C1 segment of cervical spinal cord (tissue), 14 donors: ENCODE results near the gene ADSL.
A peak's percentile ranks its signal among the peaks of the same experiment; 100 is the strongest.
"Not testable (repeated sequence)": the region's sequence is repeated elsewhere in the genome, so short reads cannot be mapped to it uniquely, and the experiment has no call there.

Experiments used
- DNase-seq, 14 donors: peaks; one replicate each; lab custom pipeline; 2025; lab: John Stamatoyannopoulos, UW

Gene ADSL

DNA sequence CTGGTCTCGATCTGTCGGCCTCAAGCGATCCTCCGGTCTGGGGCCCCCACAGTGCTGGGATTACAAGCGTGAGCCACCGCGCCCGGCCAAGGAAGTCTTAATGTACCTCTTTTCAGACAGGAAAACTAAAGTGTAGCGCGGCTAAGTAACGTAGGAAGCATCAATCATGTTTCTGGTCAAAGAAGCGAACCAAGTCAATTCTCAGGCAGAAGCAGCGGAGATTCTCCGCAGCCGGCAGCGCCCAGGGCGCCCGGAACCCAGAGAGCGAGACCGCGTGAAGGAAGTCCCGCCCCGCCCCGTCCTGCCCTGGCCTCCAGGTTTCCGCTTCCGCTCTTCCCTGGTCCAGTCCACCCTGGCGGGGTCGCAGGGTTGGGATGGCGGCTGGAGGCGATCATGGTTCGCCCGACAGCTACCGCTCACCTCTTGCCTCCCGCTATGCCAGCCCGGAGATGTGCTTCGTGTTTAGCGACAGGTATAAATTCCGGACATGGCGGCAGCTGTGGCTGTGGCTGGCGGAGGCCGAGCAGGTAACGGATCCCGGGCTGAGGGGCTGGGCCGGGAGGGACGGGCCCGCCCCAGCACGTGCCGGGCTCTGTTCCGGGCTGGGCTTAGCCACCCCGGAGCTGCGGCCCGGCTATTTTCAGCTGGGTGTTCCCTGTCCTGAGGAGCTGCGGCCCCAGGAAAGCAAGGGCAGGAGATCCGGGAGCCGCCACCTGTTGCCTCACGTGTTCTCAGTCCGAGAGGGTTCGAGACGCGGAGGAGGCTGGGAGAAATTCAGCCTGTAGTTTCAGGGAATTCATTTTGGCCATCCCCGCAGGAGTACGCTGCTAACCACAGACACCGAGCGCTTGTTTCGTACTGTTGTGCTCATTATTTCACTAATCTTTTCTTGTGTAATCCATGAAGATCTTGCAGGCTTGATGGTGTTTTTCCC is at the start of gene ADSL:
TSS of gene ADSL (plus strand) at position 316 of the 934 bp plus-strand sequence. CDS start at position 375, 59 bp downstream.
- DNase-seq, result peak; percentile 23 to 89 (median 78)

DNA sequence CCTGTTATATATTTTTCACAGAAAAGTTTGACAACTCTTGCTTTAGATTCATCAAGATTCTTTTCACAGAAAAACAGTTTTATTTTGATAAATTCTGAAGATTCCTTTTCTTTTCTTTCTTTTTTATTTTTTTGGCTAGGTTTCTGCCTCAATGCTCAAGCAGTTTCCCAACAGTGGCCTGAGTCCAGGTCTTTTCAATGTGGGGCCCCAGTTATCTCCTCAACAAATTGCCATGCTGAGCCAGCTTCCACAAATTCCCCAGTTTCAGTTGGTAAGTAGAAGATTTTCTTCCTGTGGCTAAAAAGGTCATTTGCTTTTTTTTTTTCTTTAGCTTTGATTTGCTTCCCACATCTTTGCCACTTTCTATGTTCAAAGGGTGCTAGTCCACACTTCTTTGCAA is 46.0 kb upstream of the ADSL start:
- DNase-seq, result no peak

DNA sequence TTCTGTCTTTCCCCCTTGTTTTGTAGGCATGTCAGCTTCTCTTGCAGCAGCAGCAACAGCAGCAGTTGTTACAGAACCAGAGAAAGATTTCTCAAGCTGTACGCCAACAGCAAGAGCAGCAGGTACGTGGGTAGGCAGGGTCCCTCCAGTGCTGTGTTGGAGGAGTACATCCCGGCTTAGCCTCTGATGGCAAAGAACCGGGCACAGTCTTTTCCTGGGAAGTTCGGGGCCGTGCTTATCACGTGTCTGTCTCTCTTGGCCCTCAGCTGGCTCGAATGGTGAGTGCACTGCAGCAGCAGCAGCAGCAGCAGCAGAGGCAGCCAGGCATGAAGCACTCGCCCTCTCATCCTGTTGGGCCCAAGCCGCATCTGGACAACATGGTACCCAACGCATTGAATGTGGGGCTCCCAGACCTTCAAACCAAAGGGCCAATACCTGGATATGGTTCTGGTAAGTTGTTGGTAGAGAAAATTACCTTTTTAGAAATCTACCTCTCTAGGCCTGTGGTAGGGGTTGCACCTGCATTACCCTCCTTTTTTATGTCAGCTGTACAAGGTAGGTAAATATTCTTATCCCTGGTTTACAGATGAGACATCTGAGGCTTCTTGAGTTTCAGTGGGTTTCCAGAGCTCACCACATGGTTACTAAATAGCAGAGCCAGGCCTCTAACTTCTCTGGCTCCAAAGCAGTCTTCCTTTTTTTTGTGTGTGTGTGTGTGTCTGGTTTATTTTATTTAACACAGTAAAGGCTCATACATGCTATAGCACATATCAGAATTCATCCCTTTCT is 45.2 kb upstream of the ADSL start:
- no peak for DNase-seq

DNA sequence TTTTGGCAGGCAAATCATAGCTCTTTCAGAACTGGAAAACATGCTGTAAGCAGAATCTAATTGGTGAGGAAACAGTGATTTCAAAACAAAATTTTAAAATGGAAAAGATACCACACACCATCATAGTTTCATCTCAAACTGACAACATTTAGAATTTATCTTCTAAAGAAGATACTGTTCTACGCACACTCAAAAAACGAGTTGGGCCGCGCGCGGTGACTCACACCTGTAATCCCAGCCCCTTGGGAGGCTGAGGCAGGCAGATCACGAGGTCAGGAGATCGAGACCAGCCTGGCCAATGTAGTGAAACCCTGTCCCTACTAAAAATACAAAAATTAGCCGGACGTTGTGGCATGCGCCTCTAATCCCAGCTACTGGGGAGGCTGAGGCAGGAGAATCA is 44.2 kb upstream of the ADSL start:
- DNase-seq, result no peak

DNA sequence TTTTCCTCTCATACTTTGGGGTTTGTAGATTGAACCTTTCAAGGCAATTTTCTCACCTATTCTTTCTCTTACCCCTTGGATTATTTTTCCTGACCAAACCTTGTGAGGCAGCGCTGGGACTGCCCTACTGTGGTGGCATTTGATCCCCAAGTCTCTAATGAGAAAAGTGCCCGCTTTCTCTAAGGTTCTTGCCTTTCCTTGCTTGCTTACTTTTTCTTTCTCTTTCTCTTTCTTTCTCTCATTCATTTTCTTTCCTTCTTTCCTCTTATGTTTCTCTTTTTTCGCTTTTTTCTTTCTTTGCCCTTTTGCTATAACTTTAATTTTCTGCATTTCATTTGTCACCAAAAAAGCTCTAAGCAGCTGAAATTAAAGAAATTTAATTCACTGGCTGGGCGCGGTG is 40.7 kb upstream of the ADSL start:
- no peak for DNase-seq

DNA sequence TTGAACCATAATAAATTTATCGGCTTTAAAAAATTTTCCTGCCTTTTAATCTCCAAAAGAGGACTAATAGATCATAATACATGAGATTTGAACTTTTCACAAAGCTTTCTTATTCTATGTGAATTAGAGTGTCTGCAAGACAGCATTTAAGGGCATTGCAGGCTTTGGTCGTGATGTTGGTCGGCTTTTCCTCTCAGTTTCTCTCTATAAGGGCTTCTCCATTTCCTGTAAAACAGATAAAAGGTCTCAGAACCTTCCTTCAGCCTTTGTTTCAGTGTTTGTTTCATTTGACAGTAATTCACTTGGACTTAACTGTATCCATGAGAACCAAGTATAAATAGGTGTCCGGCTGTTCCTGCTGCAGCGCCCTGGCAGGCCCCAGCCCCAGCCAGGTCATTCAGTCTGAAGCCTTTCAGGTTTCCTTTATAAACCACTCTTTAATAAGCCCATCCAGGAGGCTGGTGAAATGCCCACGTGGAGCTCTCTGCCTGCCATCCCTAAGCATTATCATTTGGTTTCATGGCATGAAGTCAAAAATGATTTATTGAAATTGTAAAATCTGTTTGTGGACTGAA is 37.2 kb upstream of the ADSL start:
- DNase-seq, result no peak

DNA sequence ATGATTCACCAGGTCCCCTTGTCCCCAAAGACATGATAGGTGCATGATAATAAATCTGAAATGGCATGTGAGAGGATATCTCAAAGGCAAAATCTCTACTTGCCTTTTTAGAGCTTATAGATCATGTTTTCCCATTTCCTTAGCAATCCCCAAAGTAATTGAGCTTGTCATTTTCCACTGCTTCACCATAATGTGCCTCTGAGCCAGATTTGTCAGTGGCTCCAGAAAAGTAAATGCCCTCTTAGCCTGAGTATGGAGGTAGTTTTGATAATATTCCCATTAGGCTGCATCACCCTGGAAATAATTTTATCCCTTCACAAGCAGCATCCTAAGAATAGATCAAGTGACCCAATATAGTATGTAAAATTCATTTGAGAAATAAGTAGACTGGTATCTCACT is 36.7 kb upstream of the ADSL start:
- DNase-seq, result no peak

DNA sequence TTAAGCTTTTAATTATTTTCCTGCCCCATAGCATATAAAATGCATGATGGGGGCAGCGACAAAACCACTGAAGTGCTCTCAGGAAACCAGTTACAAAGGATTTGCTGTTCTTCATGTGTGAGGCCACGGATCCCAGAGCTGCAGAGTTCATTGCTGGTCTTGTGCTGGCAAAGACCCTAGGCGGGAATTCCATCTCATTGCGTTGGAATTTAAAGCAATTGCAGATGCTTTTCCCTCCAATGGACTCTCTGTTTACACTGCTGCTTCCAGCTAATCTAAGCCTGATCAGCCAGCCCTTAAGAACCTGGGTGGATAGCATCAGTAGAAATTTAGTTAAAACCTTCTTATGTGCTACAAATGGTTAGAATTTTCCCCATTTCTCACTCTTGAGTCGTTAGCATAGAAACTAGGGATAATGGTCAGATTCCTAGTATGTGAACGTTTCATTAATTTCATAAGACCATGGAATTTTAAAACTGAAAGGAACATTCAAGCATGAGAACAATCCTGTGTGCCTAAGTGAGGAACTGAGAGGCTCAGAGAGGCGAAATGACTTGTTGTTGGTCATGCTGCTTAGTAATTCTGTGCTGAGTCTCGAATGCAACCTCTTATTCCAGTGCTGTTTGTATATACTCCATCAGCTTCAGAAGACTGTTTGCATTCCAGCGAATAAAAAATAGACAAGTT is 36.1 kb upstream of the ADSL start:
- no peak for DNase-seq

DNA sequence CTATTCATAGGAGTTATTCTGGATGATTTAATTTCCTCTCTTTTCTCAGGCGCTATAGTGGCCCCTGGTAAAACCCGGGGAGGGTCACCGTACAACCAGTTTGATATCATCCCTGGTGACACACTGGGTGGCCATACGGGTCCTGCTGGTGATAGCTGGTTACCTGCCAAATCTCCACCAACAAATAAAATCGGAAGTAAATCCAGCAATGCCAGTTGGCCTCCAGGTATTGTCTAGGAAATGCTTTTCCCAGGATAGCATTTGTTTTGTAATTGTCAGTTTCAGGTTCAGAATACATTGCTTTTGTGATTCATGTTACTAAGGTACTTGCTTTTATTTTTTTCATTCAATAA is 35.6 kb upstream of the ADSL start:
- peak in 1 of 14 donors; percentile 60 for DNase-seq

DNA sequence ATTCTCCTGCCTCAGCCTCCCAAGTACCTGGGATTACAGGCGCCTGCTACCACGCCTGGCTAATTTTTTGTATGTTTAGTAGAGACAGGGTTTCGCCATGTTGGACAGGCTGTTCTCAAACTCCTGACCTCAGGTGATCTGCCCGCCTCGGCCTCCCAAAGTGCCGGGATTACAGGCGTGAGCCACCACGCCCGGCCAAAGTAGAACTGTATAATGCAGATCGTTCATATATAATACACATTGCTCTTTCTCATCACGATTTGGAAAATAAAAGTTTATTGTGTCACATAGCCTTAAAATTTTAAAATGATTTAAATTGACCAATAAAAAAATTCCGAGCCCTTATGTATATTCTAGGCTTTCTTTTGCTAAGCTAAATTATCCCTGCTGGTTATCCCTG is 34.7 kb upstream of the ADSL start:
- DNase-seq, result not testable (repeated sequence)

DNA sequence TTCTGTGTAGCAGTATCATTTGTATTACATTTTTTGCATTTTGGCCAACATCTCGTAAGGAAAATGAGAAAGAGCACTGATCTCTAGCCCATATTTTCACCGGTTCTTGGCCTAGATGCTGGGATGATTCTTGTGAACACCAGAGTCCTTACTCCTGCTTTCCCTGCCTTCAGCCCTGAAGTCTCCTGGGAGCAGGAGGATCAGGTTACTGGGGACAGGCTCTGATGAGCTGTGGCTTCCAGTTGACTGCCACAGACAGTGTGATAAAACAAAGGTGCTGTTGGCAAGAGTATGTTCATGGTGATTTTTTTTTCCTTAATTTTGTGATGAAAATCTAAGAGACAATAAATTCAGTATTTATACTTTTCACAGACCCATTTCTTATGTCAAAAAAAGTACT is 34.2 kb upstream of the ADSL start:
- DNase-seq, result no peak

DNA sequence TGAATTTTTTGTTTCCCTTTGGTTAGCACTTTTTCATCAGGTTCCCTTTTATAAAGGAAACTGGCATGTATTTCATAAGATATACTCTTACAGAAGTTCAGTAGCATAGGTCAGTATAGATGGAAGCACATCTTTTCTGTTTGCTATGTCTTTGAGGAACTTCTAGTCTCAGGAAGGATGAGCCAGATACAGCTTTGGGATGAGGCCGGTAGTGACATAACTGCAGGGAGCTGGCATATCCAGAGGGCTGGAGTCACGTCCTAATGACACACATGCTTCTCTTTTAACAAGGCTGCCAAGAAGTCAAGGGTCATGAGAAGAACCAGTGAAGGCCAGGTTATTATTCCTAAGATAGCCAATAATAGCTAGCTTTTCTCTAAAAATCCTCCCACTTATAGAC is 33.3 kb upstream of the ADSL start:
- DNase-seq, result no peak

DNA sequence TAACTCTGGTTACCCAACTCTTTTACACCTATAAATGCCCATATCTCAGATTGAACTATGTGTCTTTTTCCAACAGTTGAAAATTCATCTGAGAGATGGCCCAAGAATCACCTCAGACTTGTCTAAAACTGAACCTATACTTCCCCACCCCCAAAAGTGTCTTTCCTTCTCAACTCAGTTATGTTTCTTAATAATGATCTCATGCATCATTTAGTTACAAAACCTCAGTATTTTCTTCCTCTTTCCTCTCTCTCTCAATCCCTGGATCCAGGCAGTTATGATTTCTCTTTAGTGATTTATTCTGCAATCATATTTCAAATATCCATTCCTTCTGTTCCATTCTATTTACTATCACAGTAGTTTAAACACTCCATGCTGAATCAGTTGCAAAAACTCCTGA is 32.3 kb upstream of the ADSL start:
- no peak for DNase-seq

DNA sequence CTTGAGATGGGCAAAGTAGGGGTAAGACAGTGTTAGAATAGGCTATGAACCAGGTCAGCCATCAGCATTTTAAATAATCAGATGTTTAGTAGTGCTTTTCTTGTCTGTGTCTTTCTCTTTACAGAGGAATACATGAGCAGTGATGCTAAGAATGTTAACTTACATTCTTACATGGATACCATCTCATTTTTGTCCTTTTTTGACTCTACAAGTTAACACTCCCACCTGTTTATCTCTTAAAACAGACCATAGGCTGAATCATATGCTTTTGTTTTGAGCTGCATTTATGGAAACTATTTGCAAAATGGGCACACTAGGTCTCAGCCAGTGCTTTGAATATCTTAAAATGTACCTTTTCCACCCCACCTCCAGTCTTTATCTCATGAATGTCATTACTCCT is 25.6 kb upstream of the ADSL start:
- DNase-seq, result no peak

DNA sequence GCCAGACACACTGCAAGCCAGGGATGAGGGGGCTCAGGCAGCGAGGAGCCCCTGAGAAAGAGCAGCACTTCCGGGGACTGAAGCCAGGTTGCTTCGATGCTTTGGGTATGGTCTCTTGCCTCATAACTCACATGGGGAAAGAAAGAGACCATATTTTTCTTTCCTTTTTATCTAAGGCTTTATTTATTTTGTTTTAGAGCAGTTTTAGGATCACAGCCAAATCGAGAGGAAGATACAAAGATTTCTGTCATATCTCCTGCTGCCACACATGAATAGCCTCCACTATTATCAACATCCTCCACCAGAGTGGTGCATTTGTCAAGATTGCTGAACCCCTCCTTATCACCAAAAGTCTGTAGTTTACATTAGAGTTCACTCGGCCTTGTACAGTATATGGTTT is 24.3 kb upstream of the ADSL start:
- DNase-seq, result no peak

DNA sequence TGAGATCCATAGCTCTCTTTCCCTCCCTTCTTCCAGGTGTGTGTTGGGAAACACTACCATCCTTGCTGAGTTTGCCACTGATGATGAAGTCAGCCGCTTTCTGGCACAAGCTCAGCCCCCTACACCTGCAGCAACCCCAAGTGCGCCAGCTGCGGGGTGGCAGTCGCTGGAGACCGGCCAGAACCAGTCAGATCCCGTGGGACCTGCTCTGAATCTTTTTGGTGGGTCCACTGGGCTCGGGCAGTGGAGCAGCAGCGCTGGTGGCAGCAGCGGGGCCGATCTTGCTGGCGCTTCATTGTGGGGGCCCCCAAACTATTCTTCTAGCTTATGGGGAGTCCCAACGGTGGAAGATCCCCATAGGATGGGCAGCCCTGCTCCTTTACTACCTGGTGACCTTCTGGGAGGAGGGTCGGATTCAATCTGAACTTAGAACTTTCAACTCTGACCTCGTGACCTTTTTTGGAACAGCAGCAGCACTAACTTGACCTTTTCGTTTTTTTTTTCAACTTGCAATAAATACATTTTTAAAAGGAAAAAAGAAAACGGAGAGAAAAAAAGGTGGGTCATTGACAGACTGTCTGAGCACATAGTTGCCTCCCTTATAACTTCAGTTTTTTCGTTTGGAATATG is 23.4 kb upstream of the ADSL start:
- no peak for DNase-seq

DNA sequence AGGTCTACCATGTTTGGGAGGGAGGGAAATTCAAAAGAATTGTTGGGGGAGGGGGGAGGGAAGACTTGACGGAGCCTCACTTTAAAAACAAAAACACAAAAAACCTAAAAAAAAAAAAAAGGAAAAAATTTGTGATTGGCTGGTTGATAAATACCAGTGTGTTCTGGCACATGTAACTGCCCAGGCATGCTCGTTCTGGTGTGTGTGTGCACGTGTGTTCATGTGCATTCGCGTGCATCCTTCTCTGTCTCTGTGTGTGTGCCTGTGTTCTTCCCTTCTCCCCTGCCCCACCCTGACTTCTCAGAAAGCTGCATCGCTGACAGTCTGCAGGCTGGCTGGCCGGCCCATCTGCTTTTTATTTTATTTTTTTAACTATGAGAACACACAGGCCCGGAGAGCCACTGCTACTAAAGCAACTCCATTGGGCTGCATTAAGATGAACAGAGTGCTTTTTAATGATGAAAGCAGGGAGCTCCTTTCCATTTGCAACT is 22.6 kb upstream of the ADSL start:
- no peak for DNase-seq

DNA sequence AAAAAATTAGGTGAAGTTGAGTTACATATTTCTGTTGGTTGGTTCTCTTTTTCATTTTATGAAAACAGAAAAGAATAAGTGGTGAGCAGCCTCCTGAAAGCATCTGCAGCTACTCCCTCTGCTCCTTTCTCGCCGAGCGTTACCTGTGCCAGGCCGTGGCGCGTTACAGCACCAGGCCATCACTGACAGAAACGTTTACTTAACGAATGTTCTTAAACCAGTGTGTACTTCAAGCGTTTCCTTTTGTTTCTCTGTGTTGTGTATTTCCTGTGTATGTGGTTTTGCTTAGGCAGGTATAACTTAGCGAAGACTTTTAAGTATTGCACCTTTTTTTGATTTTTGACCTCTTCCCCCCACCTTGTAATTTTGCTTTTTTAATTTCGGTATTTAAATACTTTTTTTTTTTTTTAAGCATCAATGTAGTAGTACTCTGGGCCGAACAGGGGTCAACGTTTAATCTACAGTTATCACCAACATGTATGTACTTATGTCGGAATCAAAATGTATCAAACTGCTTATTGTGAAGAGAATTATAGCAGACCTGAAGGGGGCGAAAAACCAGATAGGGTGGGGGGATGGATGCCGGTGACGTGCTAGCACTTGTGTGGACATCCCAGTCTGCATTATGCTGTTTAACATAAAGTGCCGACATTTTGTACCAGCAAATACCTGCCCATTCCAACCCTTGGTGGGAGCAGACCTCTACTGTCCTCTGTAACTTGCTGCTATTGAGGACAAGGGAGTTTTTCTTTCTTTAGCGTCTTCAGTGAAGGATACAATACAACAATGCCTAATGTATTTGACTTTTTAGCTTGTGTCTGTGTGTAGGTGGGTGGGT is 21.6 kb upstream of the ADSL start:
- DNase-seq, result no peak

DNA sequence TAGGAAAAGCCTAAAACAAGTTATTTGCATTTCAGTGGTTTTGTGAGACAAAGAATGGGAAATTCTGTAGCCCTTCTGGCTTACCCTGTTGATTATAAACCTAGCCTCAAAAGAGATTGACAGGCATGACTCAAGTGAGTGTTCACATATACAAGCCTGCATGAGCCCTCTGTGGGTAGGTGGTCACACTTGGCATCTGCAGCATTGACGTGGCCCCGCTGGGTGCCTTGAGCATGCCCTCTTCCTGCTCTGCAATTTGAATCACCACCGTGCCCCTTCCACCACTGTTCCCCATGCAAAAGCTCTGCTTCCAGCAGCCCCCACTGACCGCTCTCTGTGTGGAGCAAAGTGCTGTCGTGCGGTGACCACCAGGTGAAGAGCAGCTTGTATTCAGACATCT is 21.0 kb upstream of the ADSL start:
- no peak for DNase-seq
